ENCODE results near the gene MIF4GD. TPM values are rescaled to one million over a fixed set of nuclear protein-coding genes. Genes with fewer than 3 reads are reported as not detected.

The MIF4GD gene
- total RNA-seq, 1 donor from 2014 or later, result 32.4 TPM

DNA sequence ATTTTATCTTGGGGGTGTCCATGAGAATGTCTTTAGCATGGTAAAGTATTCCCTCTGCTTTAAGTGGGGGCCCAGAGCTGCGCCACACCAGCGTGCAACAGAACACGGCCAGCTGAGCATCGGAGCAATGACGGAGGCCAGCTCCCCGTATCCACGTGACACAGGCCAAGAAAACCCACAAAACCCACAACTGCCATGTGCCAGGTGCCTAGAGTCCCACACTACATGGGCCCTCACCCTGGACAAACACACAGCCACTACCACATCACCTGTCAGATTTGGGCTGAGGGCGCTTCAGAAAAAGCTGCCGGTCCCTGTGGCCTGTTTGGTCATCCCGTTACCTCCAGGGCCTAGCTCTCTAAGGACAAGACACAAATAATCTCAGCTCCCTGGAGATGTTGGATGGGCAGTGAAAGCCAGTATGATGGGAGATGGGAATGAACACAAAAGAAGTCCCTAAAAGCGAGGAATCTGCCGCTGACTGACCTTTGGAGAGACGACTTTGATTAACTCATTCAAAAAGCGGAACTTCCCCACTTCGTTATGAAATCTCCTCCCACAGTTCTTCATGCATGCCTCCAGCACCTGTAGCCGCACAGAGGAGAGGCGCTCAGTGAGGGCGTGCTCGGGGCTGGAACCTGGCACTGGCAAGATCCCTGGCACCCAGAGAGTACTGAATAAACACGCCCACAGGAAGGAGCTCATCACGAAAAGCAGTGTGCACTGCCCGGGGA is 26.7 kb downstream of the MIF4GD start:
- Histone ChIP-seq H3K4me1 (peaks cover 0 to 1% of the 10 kb centered on the region in 2 donors), H3K4me3 (no peak overlapping the region), H3K36me3 (peaks cover 70 to 75% of the 10 kb centered on the region in 2 donors), H3K9me3 (no peaks in the 10 kb centered on the region), H3K27me3 (no peaks in the 10 kb centered on the region), H3K27ac (no peak overlapping the region)
- DNase-seq (ENCODE audit: low spot score in 2 of 2), result no peak
- intact Hi-C loops (cut with DNase I), result no loop called here
- no peak for TF ChIP-seq CTCF (IDR thresholded peaks at IDR 0.05)

DNA sequence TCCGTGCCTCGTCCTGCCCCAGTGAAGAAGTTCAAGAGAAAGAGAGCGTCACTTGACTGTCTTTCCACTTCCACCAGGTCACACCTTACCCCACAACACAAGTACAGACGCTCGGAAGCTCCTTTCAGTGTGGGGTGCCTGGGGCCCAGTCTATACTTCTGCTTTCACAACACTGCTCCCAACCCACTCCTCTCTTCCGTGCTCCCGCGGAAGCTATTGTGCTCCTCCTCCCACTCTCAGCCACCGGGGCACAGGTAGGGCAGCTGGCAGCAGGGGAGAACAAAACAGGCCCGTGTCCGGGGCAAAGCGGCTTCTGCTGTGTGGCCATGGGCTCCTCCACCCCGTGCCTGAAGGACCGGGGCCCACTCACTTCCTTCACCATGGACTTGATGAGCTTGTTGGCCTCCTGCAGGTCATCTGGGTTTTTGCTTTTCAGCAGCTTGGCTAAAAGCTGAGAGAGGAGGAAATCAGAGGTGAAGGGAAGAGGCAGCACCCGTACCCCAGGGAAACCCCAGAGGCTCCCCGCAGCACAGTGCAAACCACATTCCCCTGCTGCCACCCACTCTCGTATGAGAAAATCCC is 28.5 kb downstream of the MIF4GD start:
- Histone ChIP-seq H3K27me3 (no peaks in the 10 kb centered on the region), H3K27ac (no peak overlapping the region), H3K9me3 (no peaks in the 10 kb centered on the region), H3K4me1 (no peaks in the 10 kb centered on the region), H3K36me3 (peaks cover 83 to 93% of the 10 kb centered on the region in 2 donors), H3K4me3 (no peak overlapping the region)
- TF ChIP-seq CTCF (IDR thresholded peaks at IDR 0.05), result no peak
- intact Hi-C loops (cut with DNase I), result no loop called here
- DNase-seq (ENCODE audit: low spot score in 2 of 2), result no peak

- intact Hi-C loops (cut with DNase I), result no loop called here
- Histone ChIP-seq H3K4me1 (no peaks in the 10 kb centered on the region), H3K27ac (no peak overlapping the region), H3K27me3 (no peaks in the 10 kb centered on the region), H3K36me3 (peaks cover 89 to 98% of the 10 kb centered on the region in 2 donors), H3K4me3 (no peak overlapping the region), H3K9me3 (no peaks in the 10 kb centered on the region)
- TF ChIP-seq CTCF (IDR thresholded peaks at IDR 0.05), result no peak
- no peak for DNase-seq (ENCODE audit: low spot score in 2 of 2)
Measured at GRCh38 chr17:75241996-75242460, 29.0 kb downstream of the MIF4GD start.

- no peak for TF ChIP-seq CTCF (IDR thresholded peaks at IDR 0.05)
- H3K4me1 ChIP-seq, result no peaks in the 10 kb centered on the region
- H3K27ac ChIP-seq, result no peak overlapping the region
- H3K4me3 ChIP-seq, result no peak overlapping the region
- intact Hi-C loops (cut with DNase I), result no loop called here
- no peaks in the 10 kb centered on the region for H3K27me3 ChIP-seq
- H3K36me3 ChIP-seq, result peaks cover 91 to 100% of the 10 kb centered on the region in 2 donors
- DNase-seq (ENCODE audit: low spot score in 2 of 2), result no peak
- H3K9me3 ChIP-seq, result no peaks in the 10 kb centered on the region
Measured at GRCh38 chr17:75241502-75241901, 29.5 kb downstream of the MIF4GD start.

GRCh38 chr17:75241143-75241430 is 29.9 kb downstream of the MIF4GD start:
- Histone ChIP-seq H3K27ac (peak overlapping the region in 1 of 2 donors; percentile 56), H3K4me3 (no peak overlapping the region), H3K4me1 (no peaks in the 10 kb centered on the region), H3K36me3 (peaks cover 89 to 100% of the 10 kb centered on the region in 2 donors), H3K9me3 (no peaks in the 10 kb centered on the region), H3K27me3 (no peaks in the 10 kb centered on the region)
- no peak for TF ChIP-seq CTCF (IDR thresholded peaks at IDR 0.05)
- intact Hi-C loops (cut with DNase I), result no loop called here
- no peak for DNase-seq (ENCODE audit: low spot score in 2 of 2)
